ENCODE measurements around the gene CAMKMT.

- TF ChIP-seq CTCF (IDR thresholded peaks at IDR 0.05) = peak in 1 of 4 experiments; percentile 1
- no peak for TF ChIP-seq POLR2A (IDR thresholded peaks at IDR 0.05)
These were observed 664 bp downstream of the CAMKMT start for GRCh38 chr2:44362207-44363015.
